H9 (cell line): ENCODE results near the gene RFTN2. TPM values are rescaled to one million over a fixed set of nuclear protein-coding genes. Genes with fewer than 3 reads are reported as not detected.

Experiments
- DNase-seq: peaks from one replicate; pipeline ENCODE4 v3.0.0-alpha.2; 2017
- H2AFZ ChIP-seq: one replicate; pipeline ENCODE4 v1.6.1; 2013; ENCODE audit warnings: mild to moderate bottlenecking, low read length, control low read depth, moderate library complexity
- H2AK5ac ChIP-seq: 2 replicates; pipeline ENCODE4 v1.6.1; 2013; ENCODE audit warnings: low read length, control low read depth, mixed read lengths; ENCODE audit not compliant: insufficient read length
- H2BK120ac ChIP-seq: one replicate; pipeline ENCODE4 v1.6.1; 2013; ENCODE audit warnings: low read depth, mild to moderate bottlenecking, low read length, control low read depth, inconsistent platforms; ENCODE audit not compliant: poor library complexity, severe bottlenecking
- H2BK12ac ChIP-seq: 2 replicates; pipeline ENCODE4 v1.6.1; 2013; ENCODE audit warnings: low read length, control low read depth, mixed read lengths, low read depth; ENCODE audit not compliant: insufficient read length
- H2BK15ac ChIP-seq: 2 replicates; pipeline ENCODE4 v1.6.1; 2013; ENCODE audit warnings: low read depth, low read length, control low read depth
- H2BK20ac ChIP-seq: one replicate; pipeline ENCODE4 v1.6.1; 2013; ENCODE audit warnings: low read depth, mild to moderate bottlenecking, low read length, control low read depth, inconsistent platforms; ENCODE audit not compliant: poor library complexity, severe bottlenecking
- H2BK5ac ChIP-seq: 2 replicates; pipeline ENCODE4 v1.6.1; 2013; ENCODE audit warnings: low read length, control low read depth, mixed read lengths; ENCODE audit not compliant: insufficient read length
- H3K14ac ChIP-seq: 2 replicates; pipeline ENCODE4 v1.6.1; 2013; ENCODE audit warnings: low read length, control low read depth; ENCODE audit not compliant: insufficient read depth
- H3K18ac ChIP-seq: 2 replicates; pipeline ENCODE4 v1.6.1; 2013; ENCODE audit warnings: low read depth, mild to moderate bottlenecking, mixed read lengths, low read length, control low read depth; ENCODE audit not compliant: insufficient read length
- H3K23ac ChIP-seq: 2 replicates; pipeline ENCODE4 v1.6.1; 2013; ENCODE audit warnings: low read length, control low read depth, mixed read lengths, low read depth; ENCODE audit not compliant: insufficient read length
- H3K23me2 ChIP-seq: 2 replicates; pipeline ENCODE4 v1.6.1; 2013; ENCODE audit warnings: low read depth, mild to moderate bottlenecking, mixed read lengths, low read length, control low read depth; ENCODE audit not compliant: insufficient read length, poor library complexity, severe bottlenecking
- H3K27ac ChIP-seq: 2 replicates; pipeline ENCODE4 v1.5.1; 2013; ENCODE audit warnings: low read length, control low read depth, mixed read lengths, low read depth; ENCODE audit not compliant: insufficient read length
- H3K27me3 ChIP-seq: 2 replicates; pipeline ENCODE4 v1.6.1; 2013; ENCODE audit warnings: low read length, control low read depth, inconsistent platforms; ENCODE audit not compliant: insufficient read depth
- H3K4ac ChIP-seq: 2 replicates; pipeline ENCODE4 v1.6.1; 2013; ENCODE audit warnings: low read depth, mild to moderate bottlenecking, control low read depth, inconsistent platforms, low read length, moderate library complexity
- H3K4me1 ChIP-seq: 2 replicates; pipeline ENCODE4 v1.6.1; 2013; ENCODE audit warnings: low read length, control low read depth, inconsistent platforms; ENCODE audit not compliant: insufficient read depth
- H3K4me2 ChIP-seq: 2 replicates; pipeline ENCODE4 v1.6.1; 2013; ENCODE audit warnings: low read length, control low read depth, mixed read lengths; ENCODE audit not compliant: insufficient read length, insufficient read depth
- H3K56ac ChIP-seq: 2 replicates; pipeline ENCODE4 v1.6.1; 2013; ENCODE audit warnings: low read depth, mild to moderate bottlenecking, mixed read lengths, low read length, control low read depth; ENCODE audit not compliant: insufficient read length
- H3K79me1 ChIP-seq: 2 replicates; pipeline ENCODE4 v1.6.1; 2013; ENCODE audit warnings: low read depth, mild to moderate bottlenecking, moderate library complexity, low read length, control low read depth, inconsistent platforms; ENCODE audit not compliant: insufficient read depth, poor library complexity, severe bottlenecking
- H3K79me2 ChIP-seq: 2 replicates; pipeline ENCODE4 v1.6.1; 2013; ENCODE audit warnings: low read length, control low read depth, inconsistent platforms; ENCODE audit not compliant: insufficient read depth
- H3K9ac ChIP-seq: 2 replicates; pipeline ENCODE4 v1.6.1; 2013; ENCODE audit warnings: low read length, control low read depth, mixed read lengths; ENCODE audit not compliant: insufficient read length; ENCODE audit errors: extremely low read depth
- H3K9me3 ChIP-seq: one replicate; pipeline ENCODE4 v1.6.1; 2013; ENCODE audit warnings: low read depth, low read length, inconsistent platforms; ENCODE audit not compliant: control insufficient read depth
- H3T11ph ChIP-seq: one replicate; pipeline ENCODE4 v1.6.1; 2013; ENCODE audit warnings: mild to moderate bottlenecking, low read length, control low read depth, inconsistent platforms
- H4K20me1 ChIP-seq: one replicate; pipeline ENCODE4 v1.6.1; 2013; ENCODE audit not compliant: control insufficient read depth, insufficient read length, insufficient read depth
- H4K5ac ChIP-seq: 2 replicates; pipeline ENCODE4 v1.6.1; 2013; ENCODE audit warnings: low read depth, mild to moderate bottlenecking, mixed read lengths, low read length, control low read depth; ENCODE audit not compliant: insufficient read length
- H4K8ac ChIP-seq: replicated peaks from 2 replicates; pipeline ENCODE4 v1.6.1; 2013; ENCODE audit warnings: low read length, control low read depth, mixed read lengths, low read depth; ENCODE audit not compliant: insufficient read length
- H4K91ac ChIP-seq: 2 replicates; pipeline ENCODE4 v1.6.1; 2013; ENCODE audit warnings: low read depth, mild to moderate bottlenecking, moderate library complexity, mixed read lengths, low read length, control low read depth; ENCODE audit not compliant: insufficient read length
- H3K27ac Mint-ChIP-seq, 3 experiments: 2 replicates in 2 of 3; 3 replicates in 1 of 3; pipeline ENCODE4 v1.8.0; 2020 to 2021; ENCODE audit warnings: mixed read lengths in 3 of 3, mild to moderate bottlenecking in 1 of 3, moderate library complexity in 1 of 3
- H3K27me3 Mint-ChIP-seq: 2 replicates; pipeline ENCODE4 v1.8.0; 2021; ENCODE audit warnings: low read depth, mild to moderate bottlenecking, moderate library complexity, mixed read lengths
- H3K36me3 Mint-ChIP-seq, 3 experiments: 2 replicates in 2 of 3; 3 replicates in 1 of 3; pipeline ENCODE4 v1.8.0; 2020 to 2021; ENCODE audit warnings: low read depth in 3 of 3, mixed read lengths in 3 of 3; ENCODE audit not compliant: insufficient read depth in 1 of 3
- H3K4me1 Mint-ChIP-seq, 2 experiments: 2 replicates each; pipeline ENCODE4 v1.8.0; 2020; ENCODE audit warnings: mixed read lengths in 2 of 2
- H3K4me3 Mint-ChIP-seq, 2 experiments: 2 replicates in 1 of 2; 3 replicates in 1 of 2; pipeline ENCODE4 v1.8.0; 2020 to 2021; ENCODE audit warnings: mild to moderate bottlenecking in 2 of 2, mixed read lengths in 2 of 2, moderate library complexity in 1 of 2
- H3K9me3 Mint-ChIP-seq, 2 experiments: 2 replicates in 1 of 2; 3 replicates in 1 of 2; pipeline ENCODE4 v1.8.0; 2020; ENCODE audit warnings: mild to moderate bottlenecking in 2 of 2, mixed read lengths in 2 of 2, moderate library complexity in 1 of 2
- CTCF ChIP-seq: fragments of 200-600 bp; sonication (generic); conservative IDR thresholded peaks from 3 replicates; pipeline ENCODE4 v1.8.0; 2021; ENCODE audit warnings: antibody characterized with exemption, mild to moderate bottlenecking
- WGBS: extraction: QIAGEN DNeasy Blood & Tissue Kit; methylation state at CpG from one replicate; pipeline ENCODE4 v1.1.7; 2013; ENCODE audit warnings: missing lambda C conversion rate, low lambda C conversion rate, mixed read lengths; ENCODE audit not compliant: insufficient read length; ENCODE audit errors: extremely low coverage; 5-methylcytosine and 5-hydroxymethylcytosine counted together
- total RNA-seq: library from RNA; stranded (reverse); gene quantifications from 2 replicates; pipeline ENCODE4 v1.2.1, GENCODE V29; 2021

The RFTN2 gene
- total RNA-seq, 1 experiment from 2014 or later: 0.28 TPM

GRCh38 chr2:197543206-197543605 lies 132.2 kb downstream of the RFTN2 start:
- Histone ChIP-seq H2BK120ac (no peak overlapping the region), H3K79me1 (peaks cover 3% of the 10 kb centered on the region), H3T11ph (no peak overlapping the region), H3K18ac (no peak overlapping the region), H3K56ac (no peak overlapping the region), H2BK15ac (no peak overlapping the region), H4K8ac (no peak overlapping the region), H3K9me3 (no peaks in the 10 kb centered on the region), H2AFZ (no peak overlapping the region), H3K27ac (no peak overlapping the region), H3K9ac (no peak overlapping the region), H3K27me3 (no peaks in the 10 kb centered on the region), H4K91ac (no peak overlapping the region), H3K23ac (no peak overlapping the region), H2BK20ac (no peak overlapping the region), H2AK5ac (no peak overlapping the region), H3K23me2 (no peaks in the 10 kb centered on the region), H3K79me2 (no peaks in the 10 kb centered on the region), H2BK5ac (no peak overlapping the region), H4K20me1 (no peaks in the 10 kb centered on the region), H3K14ac (no peak overlapping the region), H2BK12ac (no peak overlapping the region), H3K4me1 (no peaks in the 10 kb centered on the region; the same call in 1 of the 2 replicates), H3K4ac (no peak overlapping the region), H4K5ac (no peak overlapping the region), H3K4me2 (no peak overlapping the region)
- Mint-ChIP-seq H3K27me3 (no peaks in the 10 kb centered on the region), H3K27ac (peak overlapping the region in 2 of 3 experiments; percentile 2 to 33; a peak in 2 of 7 replicates), H3K4me1 (peaks cover 5 to 7% of the 10 kb centered on the region in 2 experiments), H3K4me3 (no peak overlapping the region), H3K36me3 (peaks cover 29 to 70% (median 54%) of the 10 kb centered on the region in 3 experiments), H3K9me3 (no peaks in the 10 kb centered on the region)
- no peak for DNase-seq
- TF ChIP-seq CTCF: no peak
- no CpG with 5 or more reads among the region's 3 CpGs for WGBS
